Heart right ventricle (tissue), 16 donors: ENCODE measurements around the gene CDC25B. TPM values are rescaled to one million over a fixed set of nuclear protein-coding genes. Genes with fewer than 3 reads are reported as not detected.

ENCODE experiments used
- ATAC-seq, 8 donors: fragments of 200-7000 bp; cut with Tn5 transposase; one replicate each; pipeline ENCODE4 v1.9.1; 2020; ENCODE audit warnings: mild to moderate bottlenecking in 8 of 8, moderate library complexity in 8 of 8, moderate number of reproducible peaks in 1 of 8
- DNase-seq, 2 donors: peaks; one replicate each; pipeline ENCODE4 v3.0.0-alpha.2; 2020
- H3K27ac ChIP-seq, 10 donors: fragments of 200-600 bp; sonication (generic) in 2 of 10; one replicate each; pipeline versions ENCODE4 v1.5.0 to v1.8.0; 2020 to 2022; ENCODE audit warnings: mild to moderate bottlenecking in 3 of 10
- H3K27me3 ChIP-seq, 7 donors: fragments of 200-600 bp; one replicate each; pipeline ENCODE4 v1.8.0; 2021 to 2022; ENCODE audit warnings: mild to moderate bottlenecking in 2 of 7
- H3K36me3 ChIP-seq, 9 donors: fragments of 200-600 bp; sonication (generic) in 1 of 9; one replicate each; pipeline versions ENCODE4 v1.5.0 to v1.8.0; 2020 to 2022; ENCODE audit warnings: mild to moderate bottlenecking in 2 of 9
- H3K4me1 ChIP-seq, 9 donors: fragments of 200-600 bp; sonication (generic) in 1 of 9; one replicate each; pipeline versions ENCODE4 v1.5.0 to v1.8.0; 2020 to 2022; ENCODE audit warnings: mild to moderate bottlenecking in 4 of 9
- H3K4me3 ChIP-seq, 10 donors: fragments of 200-600 bp; sonication (generic) in 2 of 10; one replicate each; pipeline versions ENCODE4 v1.5.0 to v1.8.0; 2020 to 2022; ENCODE audit warnings: mild to moderate bottlenecking in 7 of 10, moderate library complexity in 2 of 10
- H3K9me3 ChIP-seq, 11 donors: fragments of 200-600 bp in 10 of 11; sonication (generic) in 2 of 11; one replicate each; pipeline versions ENCODE4 v1.5.0 to v1.8.0; 2013 to 2022; ENCODE audit warnings: mild to moderate bottlenecking in 2 of 11, control low read depth in 1 of 11, moderate library complexity in 1 of 11
- WGBS, 2 donors: extraction: QIAGEN DNeasy Blood & Tissue Kit; methylation state at CpG; one replicate each; pipeline ENCODE4 v1.1.7; 2013; ENCODE audit warnings: inconsistent platforms in 1 of 2; 5-methylcytosine and 5-hydroxymethylcytosine counted together
- intact Hi-C, 10 donors: fragments of 100-400 bp; cut with DNase I; formaldehyde crosslinking; loops; one replicate each; pipeline versions ENCODE4 v1.11.1 to v1.14.2; 2022
- polyA plus RNA-seq, 2 donors: library from polyadenylated mRNA; stranded (reverse); fragments of 200-250 nt; gene quantifications; one replicate each; pipeline ENCODE4 v1.2.3, GENCODE V29; 2013
- total RNA-seq, 10 donors: library from RNA; stranded (reverse); fragmentation: NEBNext Ultra II Directional in 3 of 10; extraction: Animal tissue kit (Norgen Biotek cat#: 25700) in 3 of 10; gene quantifications; one replicate each; pipeline versions ENCODE4 v1.2.1 to v1.2.4, GENCODE V29; 2021 to 2023
- TF ChIP-seq, protein P1 (sequence below), 9 donors: fragments of 200-600 bp; sonication (generic) in 2 of 9; IDR thresholded peaks; one replicate each; pipeline versions ENCODE4 v1.5.0 to v1.8.0; 2021 to 2022; ENCODE audit warnings: antibody characterized with exemption in 9 of 9, mild to moderate bottlenecking in 5 of 9, moderate library complexity in 1 of 9
- donor health status: Arrhythmogenic right ventricular cardiomyopathy.
- donor health status: ischemic (EF 13 %, LVEDD 7.1; RV severe dilation, severe dysfunction).
- donor health status: healthy with polysubstance abuse.
- donor health status: DM: no; HTN: yes; CAD: no.
- donor health status: DM: no; HTN: no; CAD: no.
- donor health status: ischemic (EF 25% LVEDD 6.9; RV normal size, moderate dysfunction).
- donor health status: ischemic (EF 25% LVEDD 5.7; RV mildly dilated, moderate dysfunction).
- donor health status: healthy.
- donor health status: DM: yes; HTN: yes; CAD: no.
- donor health status: Ischemic cardiomyopathy.
- donor health status: ischemic (EF 35%, LVEDD 5.7; RV mildly dilated, moderate dysfunction).
- donor health status: nonischemic (EF 11% LVEDD 7.7; RV severe dilation, severe dysfunction).
- donor health status: DM: yes; HTN: yes; CAD: no.
- donor health status: PGD.
- donor health status: ischemic (EF 29% LVEDD 5.4; RV normal size, mild dysfunction).
- donor health status: nonischemic (EF 23%, LVEDD 6.1; RV moderate dilation, normal function).

The CDC25B gene
- total and polyA plus RNA-seq, 12 donors = 2.8 to 17.3 (median 5.5) TPM

- DNase-seq = peak; percentile 55 to 87
Measured at GRCh38 chr20:3781153-3781910, 14.8 kb upstream of the CDC25B start, which contains the start of gene SPEF1. TSS of gene SPEF1 (minus strand) at chr20:3781448. CDS start at chr20:3781287, 161 bp downstream.

GRCh38 chr20:3782597-3782996 lies 13.5 kb upstream of the CDC25B start:
- peaks cover 30 to 63% (median 47%) of the 10 kb centered on the region in 9 donors for H3K4me1 ChIP-seq
- intact Hi-C loops = loop anchor here in 3 of 10 donors (5.0 to 10.0 kb wide), 3 partner anchors 40 to 302 kb away; partner anchors contain the start of gene AP5S1 (in 1 of the 3)
- H3K9me3 ChIP-seq = no peaks in the 10 kb centered on the region
- DNase-seq (no peak), ATAC-seq (no peak)
- 92 to 94% methylated on average over 6 of the region's 6 CpGs for WGBS, 2 donors
- TF ChIP-seq, protein P1, sequence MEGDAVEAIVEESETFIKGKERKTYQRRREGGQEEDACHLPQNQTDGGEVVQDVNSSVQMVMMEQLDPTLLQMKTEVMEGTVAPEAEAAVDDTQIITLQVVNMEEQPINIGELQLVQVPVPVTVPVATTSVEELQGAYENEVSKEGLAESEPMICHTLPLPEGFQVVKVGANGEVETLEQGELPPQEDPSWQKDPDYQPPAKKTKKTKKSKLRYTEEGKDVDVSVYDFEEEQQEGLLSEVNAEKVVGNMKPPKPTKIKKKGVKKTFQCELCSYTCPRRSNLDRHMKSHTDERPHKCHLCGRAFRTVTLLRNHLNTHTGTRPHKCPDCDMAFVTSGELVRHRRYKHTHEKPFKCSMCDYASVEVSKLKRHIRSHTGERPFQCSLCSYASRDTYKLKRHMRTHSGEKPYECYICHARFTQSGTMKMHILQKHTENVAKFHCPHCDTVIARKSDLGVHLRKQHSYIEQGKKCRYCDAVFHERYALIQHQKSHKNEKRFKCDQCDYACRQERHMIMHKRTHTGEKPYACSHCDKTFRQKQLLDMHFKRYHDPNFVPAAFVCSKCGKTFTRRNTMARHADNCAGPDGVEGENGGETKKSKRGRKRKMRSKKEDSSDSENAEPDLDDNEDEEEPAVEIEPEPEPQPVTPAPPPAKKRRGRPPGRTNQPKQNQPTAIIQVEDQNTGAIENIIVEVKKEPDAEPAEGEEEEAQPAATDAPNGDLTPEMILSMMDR (IDR thresholded peaks at IDR 0.05) = no peak
- H3K36me3 ChIP-seq = peaks cover 0 to 16% (median 0%) of the 10 kb centered on the region in 9 donors
- H3K4me3 ChIP-seq = no peak overlapping the region
- peaks cover 0 to 17% (median 0%) of the 10 kb centered on the region in 7 donors for H3K27me3 ChIP-seq
- no peak overlapping the region for H3K27ac ChIP-seq

More at GRCh38 chr20:3781153-3781910, 14.8 kb upstream of the CDC25B start, which contains the start of gene SPEF1:
- peak within 1 kb of the TSS in 9 of 10 donors; percentile 27 to 51 (median 44) for H3K4me3 ChIP-seq
- peak within 1 kb of the TSS in 8 of 10 donors; percentile 2 to 57 (median 30) for H3K27ac ChIP-seq
- H3K27me3 ChIP-seq = peaks cover 0 to 17% (median 0%) of the 10 kb centered on the region in 7 donors
- intact Hi-C loops = loop anchor here in 3 of 10 donors (5.0 to 10.0 kb wide), 3 partner anchors 41 to 303 kb away; partner anchors contain the start of gene AP5S1 (in 1 of the 3)
- TF ChIP-seq, protein P1 (IDR thresholded peaks at IDR 0.05) = peak in 7 of 9 donors; percentile 27 to 54 (median 44)
- WGBS, 2 donors = 16% methylated on average over 28 of the region's 28 CpGs
- H3K9me3 ChIP-seq = no peaks in the 10 kb centered on the region
- peaks cover 0 to 16% (median 0%) of the 10 kb centered on the region in 9 donors for H3K36me3 ChIP-seq
- ATAC-seq = peak; percentile 68 to 87 (median 80)
- peaks cover 33 to 61% (median 43%) of the 10 kb centered on the region in 9 donors for H3K4me1 ChIP-seq

DNA sequence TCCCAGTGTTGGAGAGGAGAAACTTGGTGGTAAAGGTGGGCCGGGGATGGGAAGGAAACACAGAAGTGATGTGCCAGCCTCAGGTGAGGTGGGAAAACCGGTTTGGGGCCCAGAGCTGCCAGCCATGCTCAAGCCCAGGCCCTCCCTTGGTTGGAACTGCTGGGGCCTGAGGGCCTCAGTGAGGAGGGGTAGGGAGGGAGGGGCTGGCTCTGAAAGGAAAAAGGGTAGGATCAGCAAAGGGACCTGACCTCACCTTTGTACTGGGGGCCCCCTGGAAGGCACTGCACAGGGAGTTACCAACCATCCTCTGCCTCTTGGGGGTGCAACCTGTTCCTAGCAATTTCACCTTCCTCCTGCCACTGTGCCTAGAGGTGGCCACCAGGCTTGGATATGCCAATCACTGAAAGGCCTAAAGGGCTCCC lies 13.0 kb upstream of the CDC25B start:
- Histone ChIP-seq H3K27ac (no peak overlapping the region), H3K9me3 (no peaks in the 10 kb centered on the region), H3K4me1 (peaks cover 27 to 58% (median 45%) of the 10 kb centered on the region in 9 donors), H3K27me3 (peaks cover 0 to 15% (median 0%) of the 10 kb centered on the region in 7 donors), H3K4me3 (no peak overlapping the region), H3K36me3 (peaks cover 0 to 16% (median 0%) of the 10 kb centered on the region in 9 donors)
- TF ChIP-seq, protein P1 (IDR thresholded peaks at IDR 0.05) = no peak
- intact Hi-C loops = loop anchor here in 3 of 10 donors (5.0 to 10.0 kb wide), 3 partner anchors 39 to 302 kb away; partner anchors contain the start of gene AP5S1 (in 1 of the 3)
- ATAC-seq = no peak
- WGBS, 2 donors = 73 to 79% methylated on average over 2 of the region's 2 CpGs
- no peak for DNase-seq

- intact Hi-C loops = loop anchor here in 3 of 10 donors (5.0 to 10.0 kb wide), 3 partner anchors 39 to 301 kb away; partner anchors contain the start of gene AP5S1 (in 1 of the 3)
- H3K27ac ChIP-seq = peak overlapping the region in 3 of 10 donors; percentile 22 to 89 (median 76)
- TF ChIP-seq, protein P1 (IDR thresholded peaks at IDR 0.05) = no peak
- ATAC-seq (no peak), DNase-seq (peak in 1 of 2 donors; percentile 4)
- peaks cover 0 to 16% (median 0%) of the 10 kb centered on the region in 9 donors for H3K36me3 ChIP-seq
- H3K27me3 ChIP-seq = peaks cover 0 to 9% (median 0%) of the 10 kb centered on the region in 7 donors
- 71 to 72% methylated on average over 10 of the region's 10 CpGs for WGBS, 2 donors
- no peaks in the 10 kb centered on the region for H3K9me3 ChIP-seq
- peaks cover 24 to 52% (median 41%) of the 10 kb centered on the region in 9 donors for H3K4me1 ChIP-seq
- H3K4me3 ChIP-seq = peak overlapping the region in 1 of 10 donors; percentile 5
Measured at GRCh38 chr20:3783511-3784195, 12.5 kb upstream of the CDC25B start.
